GM19328 (cell line): ENCODE results near the gene FAM25A.
"Not testable (repeated sequence)": the region's sequence is repeated elsewhere in the genome, so short reads cannot be mapped to it uniquely, and the experiment has no call there.

ENCODE experiments used
- ATAC-seq: cut with Tn5 transposase; IDR thresholded peaks from one replicate; pipeline ENCODE4 v1.9.1; 2021; ENCODE audit warnings: mild to moderate bottlenecking, moderate library complexity; ENCODE audit not compliant: unreplicated experiment

The FAM25A gene

GRCh38 chr10:87009134-87009696 is 10.9 kb upstream of the FAM25A start:
- not testable (repeated sequence) for ATAC-seq

- not testable (repeated sequence) for ATAC-seq
Measured at GRCh38 chr10:87013528-87013927, 6.6 kb upstream of the FAM25A start.

- ATAC-seq: not testable (repeated sequence)
Measured at GRCh38 chr10:87014986-87015716, 4.9 kb upstream of the FAM25A start.

GRCh38 chr10:87018127-87018526 is 2.0 kb upstream of the FAM25A start:
- not testable (repeated sequence) for ATAC-seq

- not testable (repeated sequence) for ATAC-seq
Measured at GRCh38 chr10:87019066-87019465, 1.0 kb upstream of the FAM25A start.

GRCh38 chr10:87019504-87019903 is 590 bp upstream of the FAM25A start:
- not testable (repeated sequence) for ATAC-seq

- not testable (repeated sequence) for ATAC-seq
Measured at GRCh38 chr10:87025285-87025958, 5.3 kb downstream of the FAM25A start.

- not testable (repeated sequence) for ATAC-seq
Measured at GRCh38 chr10:87026747-87027508, 6.8 kb downstream of the FAM25A start.

GRCh38 chr10:87030419-87030818 is 10.3 kb downstream of the FAM25A start:
- ATAC-seq: not testable (repeated sequence)

- ATAC-seq: no peak
Measured at GRCh38 chr10:87030912-87031635, 11.0 kb downstream of the FAM25A start.

GRCh38 chr10:87036623-87037022 is 16.5 kb downstream of the FAM25A start:
- no peak for ATAC-seq

- ATAC-seq: no peak
Measured at GRCh38 chr10:87038286-87038717, 18.2 kb downstream of the FAM25A start.

GRCh38 chr10:87038786-87039185 is 18.7 kb downstream of the FAM25A start:
- no peak for ATAC-seq

GRCh38 chr10:87043579-87043978 is 23.5 kb downstream of the FAM25A start:
- ATAC-seq: not testable (repeated sequence)

GRCh38 chr10:87045434-87045938 is 25.4 kb downstream of the FAM25A start:
- ATAC-seq: no peak

- no peak for ATAC-seq
Measured at GRCh38 chr10:87053111-87053510, 33.0 kb downstream of the FAM25A start.

- no peak for ATAC-seq
Measured at GRCh38 chr10:87053577-87054181, 33.6 kb downstream of the FAM25A start.

- no peak for ATAC-seq
Measured at GRCh38 chr10:87054373-87055295, 34.5 kb downstream of the FAM25A start.

GRCh38 chr10:87058171-87058570 is 38.1 kb downstream of the FAM25A start:
- ATAC-seq: no peak
